Measurements from ENCODE around the gene JAZF1.

Gene JAZF1

DNA sequence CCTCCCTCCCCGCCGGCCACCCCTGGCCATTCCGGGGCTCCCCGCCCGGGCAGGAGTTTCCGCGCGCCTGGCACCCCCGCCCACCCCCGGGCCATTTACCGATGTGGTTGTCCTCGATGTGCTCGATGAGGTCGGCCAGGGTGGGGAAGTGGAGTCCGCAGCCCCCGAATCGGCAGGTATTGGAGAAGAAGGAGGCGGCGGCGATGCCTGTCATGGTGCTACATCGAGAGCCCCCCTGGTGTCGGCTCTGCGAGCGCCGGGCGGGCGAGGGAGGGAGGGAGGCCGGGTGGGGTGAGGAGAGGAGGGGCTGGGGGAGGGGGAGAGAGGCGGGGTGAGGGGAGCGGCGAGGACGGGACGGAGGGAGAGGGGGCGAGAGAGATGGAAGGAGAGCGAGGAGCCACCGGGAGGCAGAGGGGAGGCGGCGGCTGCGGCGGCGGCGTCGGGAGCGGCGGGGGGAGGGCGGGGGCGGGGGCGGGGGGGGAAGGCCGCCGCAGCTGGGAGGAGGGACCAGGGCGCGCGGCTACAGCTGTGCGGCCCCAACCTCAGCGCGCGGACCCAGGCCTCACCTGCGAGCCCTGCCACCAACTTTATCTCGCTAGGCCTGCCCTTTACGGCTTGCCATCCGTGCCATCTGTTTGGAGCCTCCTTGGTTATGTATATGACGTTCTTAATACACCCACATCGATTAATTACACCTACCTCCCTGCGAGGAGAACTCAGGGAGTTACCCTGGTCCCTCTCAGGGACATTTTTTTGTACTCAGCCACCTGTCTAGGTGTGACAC lies at the start of gene JAZF1:
Gene JAZF1 (minus strand): TSS at position 432 of the 784 bp plus-strand sequence.
- DNase-seq, result peak; percentile 48

DNA sequence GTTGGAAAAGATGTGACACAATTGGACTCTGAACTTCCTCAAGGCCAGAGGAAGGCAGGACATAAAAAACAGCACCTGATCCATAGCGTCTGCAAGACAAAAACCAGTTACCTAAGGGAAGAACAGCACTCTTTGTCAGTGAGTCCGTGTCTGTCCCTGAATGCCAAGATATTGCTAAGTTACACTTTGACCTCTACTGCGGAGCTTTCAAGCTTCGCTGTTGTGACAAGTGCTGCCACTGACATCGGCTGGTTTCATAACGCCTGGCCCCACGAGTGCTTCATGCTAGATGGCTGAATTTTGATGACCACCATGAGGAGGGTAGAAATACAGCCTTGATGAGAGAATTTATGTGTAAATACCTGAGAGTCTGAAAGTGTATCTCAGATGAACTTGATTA lies 49.7 kb upstream of the JAZF1 start:
- no peak for DNase-seq

GRCh38 chr7:28228396-28228795 lies 47.8 kb upstream of the JAZF1 start:
- DNase-seq, result no peak

DNA sequence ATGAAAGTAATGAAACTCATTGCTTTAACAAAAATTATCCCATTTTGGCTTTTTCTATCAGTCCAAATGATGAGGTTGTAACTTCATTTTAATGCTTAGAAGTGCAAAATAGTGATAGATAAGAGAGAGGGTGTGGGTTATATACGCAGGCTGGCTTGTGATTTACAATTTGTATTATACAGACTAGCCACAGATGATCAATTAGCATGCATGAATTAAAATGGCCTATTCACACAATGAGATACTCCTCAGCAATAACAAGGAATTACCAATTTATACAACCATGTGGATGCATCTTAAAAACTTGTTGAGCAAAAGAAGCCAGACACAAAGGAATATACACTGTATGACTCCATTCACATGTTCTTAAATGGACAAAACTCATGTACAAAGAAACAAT lies 45.4 kb upstream of the JAZF1 start:
- DNase-seq, result no peak

DNA sequence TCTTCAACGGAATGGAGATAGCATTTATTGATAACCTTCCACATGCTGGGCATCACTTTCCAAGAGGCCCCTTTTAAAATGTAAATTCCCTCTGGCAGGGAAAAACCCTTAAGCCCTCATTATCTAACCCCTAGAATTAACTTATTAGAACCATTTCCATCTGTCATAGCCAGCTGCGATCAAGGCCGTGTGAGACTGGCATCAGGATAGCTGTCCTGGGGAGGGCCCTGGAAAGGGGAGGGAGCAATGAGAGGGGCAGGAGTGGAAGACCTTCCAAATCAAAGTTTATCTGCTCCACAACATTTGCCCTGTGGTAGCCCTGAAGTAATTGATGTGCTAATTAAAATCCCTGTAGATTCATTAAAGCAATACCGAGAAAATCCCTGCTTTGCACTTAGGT lies 45.0 kb upstream of the JAZF1 start:
- no peak for DNase-seq

- no peak for DNase-seq
These were observed 44.1 kb upstream of the JAZF1 start for GRCh38 chr7:28224675-28225074.

GRCh38 chr7:28224172-28224571 lies 43.6 kb upstream of the JAZF1 start:
- no peak for DNase-seq

DNA sequence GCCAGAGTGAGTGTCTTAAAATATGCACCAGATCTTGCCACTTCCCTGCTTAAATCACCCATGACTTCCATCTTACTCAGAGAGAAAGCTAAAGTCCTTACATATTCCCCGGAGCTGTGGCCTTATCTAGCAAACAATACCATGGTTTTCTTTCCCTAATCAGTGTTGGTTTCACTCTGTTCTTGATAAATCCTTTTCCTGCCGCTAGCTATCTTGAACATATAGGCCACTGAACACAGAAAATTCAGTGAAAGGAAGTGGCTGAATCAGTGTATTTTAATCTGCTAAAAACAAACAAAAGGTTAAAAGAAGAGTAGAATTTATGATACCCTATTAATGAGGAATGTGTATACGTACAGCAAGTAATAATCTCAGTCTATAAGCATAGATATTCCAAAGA lies 42.0 kb upstream of the JAZF1 start:
- DNase-seq, result no peak

DNA sequence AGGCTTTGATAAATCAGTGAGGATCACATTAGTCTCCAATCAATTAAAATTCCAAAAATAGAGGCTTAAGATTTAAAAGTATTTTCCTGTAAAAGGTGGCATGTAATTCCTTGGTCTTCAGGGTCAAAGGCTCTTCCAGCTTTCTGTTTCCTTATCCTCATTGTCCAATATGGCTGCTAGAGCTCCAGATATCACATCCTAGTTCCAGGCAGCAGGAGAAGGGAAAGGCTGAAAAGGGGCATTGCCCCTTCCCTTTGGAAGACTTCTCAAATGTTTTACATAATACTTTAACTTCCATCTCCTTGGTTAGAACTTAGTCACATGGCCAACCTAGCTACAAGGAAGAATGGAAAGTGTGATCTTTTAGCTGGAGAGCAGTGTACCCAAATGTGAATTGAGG lies 39.2 kb upstream of the JAZF1 start:
- DNase-seq, result no peak

GRCh38 chr7:28217143-28217542 lies 36.5 kb upstream of the JAZF1 start:
- no peak for DNase-seq

DNA sequence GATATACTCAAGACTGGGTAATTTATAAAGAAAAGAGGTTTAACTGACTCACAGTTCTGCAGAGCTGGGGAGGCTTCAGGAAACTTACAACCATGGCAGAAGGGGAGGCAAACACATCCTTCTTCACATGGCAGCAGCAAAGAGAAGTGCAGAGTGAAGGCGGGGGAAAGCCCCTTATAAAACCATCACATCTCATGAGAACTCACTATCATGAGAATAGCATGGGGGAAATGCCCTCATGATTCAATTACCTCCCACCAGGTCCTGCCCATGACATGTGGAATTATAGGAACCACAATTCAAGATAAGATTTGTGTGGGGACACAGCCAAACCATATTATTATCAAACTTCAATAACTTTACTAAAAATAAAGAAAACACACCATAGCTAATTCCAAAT lies 30.4 kb upstream of the JAZF1 start:
- DNase-seq, result peak; percentile 25

- no peak for DNase-seq
These were observed 27.9 kb upstream of the JAZF1 start for GRCh38 chr7:28208506-28208905.

- no peak for DNase-seq
These were observed 27.0 kb upstream of the JAZF1 start for GRCh38 chr7:28207486-28208158.

GRCh38 chr7:28205506-28205905 lies 24.9 kb upstream of the JAZF1 start:
- no peak for DNase-seq

- no peak for DNase-seq
These were observed 23.1 kb upstream of the JAZF1 start for GRCh38 chr7:28203508-28204240.

DNA sequence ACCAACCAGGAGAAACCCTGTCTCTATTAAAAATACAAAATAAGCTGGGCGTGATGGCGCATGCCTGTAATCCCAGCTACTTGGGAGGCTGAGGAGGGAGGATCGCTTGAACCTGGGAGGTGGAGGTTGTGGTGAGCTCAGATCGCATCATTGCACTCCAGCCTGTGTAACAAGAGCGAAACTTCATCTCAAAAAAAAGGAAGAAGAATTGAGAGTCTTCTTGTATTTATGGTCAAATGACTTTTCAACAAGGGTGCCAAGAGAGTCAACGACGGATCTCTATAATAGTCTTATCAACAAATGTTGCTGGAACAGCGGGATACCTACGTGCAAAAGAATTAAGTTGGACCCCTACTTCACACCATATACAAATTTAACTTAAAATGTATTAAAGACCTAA lies 21.6 kb upstream of the JAZF1 start:
- no peak for DNase-seq

GRCh38 chr7:28201131-28201530 lies 20.5 kb upstream of the JAZF1 start:
- no peak for DNase-seq

DNA sequence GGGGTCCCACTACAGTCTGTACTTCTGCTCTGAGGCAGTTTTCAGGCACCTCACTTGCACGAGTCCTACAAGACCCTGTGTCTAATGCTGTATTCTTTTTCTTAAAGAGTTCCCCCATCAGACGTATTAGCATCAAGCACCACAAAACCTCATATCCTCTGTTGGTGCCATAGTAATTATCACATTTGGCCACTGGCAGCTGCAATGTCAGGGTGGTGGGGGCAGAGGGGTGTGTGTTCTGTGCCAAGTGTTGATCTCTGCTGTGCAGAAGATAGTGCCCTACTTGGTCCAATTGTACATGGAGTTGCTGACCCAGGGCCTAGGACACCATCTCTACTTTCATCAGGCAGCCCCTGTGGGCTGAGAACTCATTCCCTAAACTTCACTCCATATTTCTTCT lies 20.0 kb upstream of the JAZF1 start:
- DNase-seq, result no peak

DNA sequence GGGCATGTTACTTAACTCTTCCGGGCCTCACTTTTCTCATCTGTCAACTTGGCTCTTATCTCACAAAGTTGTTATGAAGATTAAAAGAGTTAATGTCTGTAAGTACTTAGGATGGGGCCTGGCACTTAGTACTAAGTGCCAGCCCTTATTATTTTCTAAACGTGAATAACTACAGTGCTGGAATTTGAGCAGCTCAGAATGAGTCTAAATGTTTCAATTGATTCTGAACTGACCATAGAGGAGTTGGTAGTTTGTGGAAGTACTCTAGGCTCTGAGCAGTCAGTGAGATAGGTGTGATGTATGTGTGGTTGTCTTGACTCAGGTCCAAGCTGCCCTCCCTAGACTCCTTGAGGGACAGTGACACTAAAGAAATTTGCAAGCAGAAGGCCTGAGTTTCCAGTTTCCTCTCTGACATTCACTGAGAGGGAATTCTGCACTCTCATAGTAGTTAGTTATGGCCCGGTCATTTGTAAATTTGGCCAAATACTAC lies 18.5 kb upstream of the JAZF1 start:
- DNase-seq, result no peak

DNA sequence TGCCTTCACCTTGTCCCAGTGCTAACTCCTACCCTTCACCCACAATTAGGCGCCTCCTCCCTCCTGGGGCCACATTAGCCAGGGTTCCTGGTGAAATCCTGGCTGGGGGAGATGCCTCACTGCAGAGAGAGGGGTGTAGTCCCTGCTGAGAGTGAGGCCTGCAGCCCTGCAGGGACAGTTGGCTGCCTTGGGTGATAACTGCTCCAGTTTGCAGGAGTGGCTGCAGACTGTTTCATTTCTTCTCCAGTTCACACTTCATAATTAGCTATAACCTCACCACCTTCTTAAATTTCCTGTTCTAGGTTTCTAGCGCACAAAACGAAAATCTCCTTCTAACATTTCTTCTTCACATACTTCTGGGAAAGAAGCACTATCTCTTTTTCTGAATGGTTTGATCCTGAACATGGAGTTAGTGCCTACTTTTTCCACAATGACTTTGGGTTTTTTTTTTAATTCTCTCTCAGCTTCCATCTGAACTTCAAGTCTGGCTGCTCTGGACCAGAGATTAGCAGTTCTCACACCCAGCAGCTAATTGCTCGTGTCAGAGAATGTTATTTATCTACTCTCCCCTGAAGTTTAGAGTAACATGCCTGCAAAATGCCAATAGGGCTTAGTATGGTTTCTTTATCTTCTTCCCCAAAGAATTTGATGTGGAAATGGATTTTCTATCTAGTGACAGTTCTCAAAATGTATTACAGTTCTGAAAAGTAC lies 15.5 kb upstream of the JAZF1 start:
- DNase-seq, result no peak

- no peak for DNase-seq
These were observed 12.4 kb upstream of the JAZF1 start for GRCh38 chr7:28192786-28193585.

GRCh38 chr7:28191751-28192150 lies 11.2 kb upstream of the JAZF1 start:
- DNase-seq, result no peak

Data from activated CD4-positive, alpha-beta T cell treated with anti-CD3 and anti-CD28 coated beads for 48 hours (primary cell).